Right ventricle myocardium inferior (tissue), 1 donor: ENCODE results near the gene PPP2R5B. TPM values are rescaled to one million over a fixed set of nuclear protein-coding genes. Genes with fewer than 3 reads are reported as not detected.
A peak's percentile ranks its signal among the peaks of the same experiment; 100 is the strongest.

Source experiments
- ATAC-seq: fragments of 200-7000 bp; cut with Tn5 transposase; one replicate; pipeline ENCODE4 v1.9.1; 2020; ENCODE audit warnings: mild to moderate bottlenecking, moderate library complexity
- DNase-seq: peaks from one replicate; pipeline ENCODE4 v3.0.0; 2021; ENCODE audit errors: missing footprints
- intact Hi-C: fragments of 100-400 bp; cut with DNase I; formaldehyde crosslinking; loops from one replicate; pipeline ENCODE4 v1.11.0; 2022
- total RNA-seq: library from RNA; stranded (reverse); fragmentation: NEBNext Ultra II Directional; extraction: Animal tissue kit (Norgen Biotek cat#: 25700); gene quantifications from one replicate; pipeline ENCODE4 v1.2.1, GENCODE V29; 2021
- donor health status: DM: no; HTN: yes; CAD: no; lungs with severe emphysema.

Gene PPP2R5B
- total RNA-seq, 1 donor from 2014 or later, result 20.6 TPM

DNA sequence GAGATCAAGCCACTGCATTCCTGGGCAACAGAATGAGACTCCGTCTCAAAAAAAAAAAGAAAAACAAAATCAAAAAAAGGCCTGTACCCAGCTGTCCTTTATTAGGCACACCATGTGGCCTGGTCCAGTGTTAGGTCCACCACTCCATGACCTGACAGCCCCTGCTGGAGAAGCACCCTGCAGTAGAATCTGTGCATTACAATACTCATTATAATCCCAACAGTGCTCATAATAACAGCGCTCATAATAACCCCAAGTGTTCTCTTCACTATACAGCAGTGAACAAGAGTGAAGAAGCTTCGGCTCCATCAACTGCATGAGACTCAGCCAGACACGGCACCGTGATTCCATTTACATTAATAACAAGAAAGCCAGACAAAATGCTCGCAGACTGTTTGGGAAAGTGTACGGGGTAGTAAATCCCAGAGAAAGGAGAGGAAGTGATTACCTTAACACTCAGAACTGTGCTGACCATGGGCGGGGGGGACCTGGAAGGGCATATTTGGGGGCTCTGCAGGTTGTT, 37.2 kb upstream of the PPP2R5B start:
- no peak for DNase-seq
- no peak for ATAC-seq
- intact Hi-C loops, result no loop called here

DNA sequence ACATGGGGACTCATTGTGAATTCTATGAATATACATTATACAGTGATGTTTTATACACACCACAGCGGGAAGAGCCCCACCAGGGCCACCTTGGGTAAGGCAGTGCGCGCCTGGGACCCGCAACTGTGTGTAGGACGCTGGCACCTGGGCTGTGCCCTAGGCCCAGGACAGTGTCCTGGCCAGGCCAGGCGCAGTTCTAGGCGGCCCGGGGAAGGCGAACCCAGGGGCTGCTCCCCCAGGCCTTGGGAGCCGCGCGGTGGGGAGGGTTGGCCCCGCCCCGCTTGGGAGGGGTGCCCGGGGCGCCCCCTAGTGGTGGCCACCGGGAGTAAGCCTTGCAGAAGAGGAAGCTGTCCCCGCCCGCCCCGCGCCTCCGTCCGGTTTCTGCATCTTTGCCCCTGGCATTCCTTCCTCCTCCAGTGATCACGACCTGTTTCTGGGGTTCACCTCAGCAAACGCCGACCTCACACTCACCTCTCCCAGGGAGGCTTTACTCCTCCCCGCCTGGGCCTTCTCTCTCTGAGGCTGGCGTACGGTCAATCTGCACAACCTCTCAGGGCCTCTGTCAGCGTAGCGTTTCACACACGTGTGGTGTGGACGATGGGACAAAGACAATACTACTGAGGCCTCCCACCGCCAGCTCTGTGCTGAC, 36.6 kb upstream of the PPP2R5B start:
- DNase-seq, result peak; percentile 95
- peak; percentile 94 for ATAC-seq
- intact Hi-C loops, result no loop called here

DNA sequence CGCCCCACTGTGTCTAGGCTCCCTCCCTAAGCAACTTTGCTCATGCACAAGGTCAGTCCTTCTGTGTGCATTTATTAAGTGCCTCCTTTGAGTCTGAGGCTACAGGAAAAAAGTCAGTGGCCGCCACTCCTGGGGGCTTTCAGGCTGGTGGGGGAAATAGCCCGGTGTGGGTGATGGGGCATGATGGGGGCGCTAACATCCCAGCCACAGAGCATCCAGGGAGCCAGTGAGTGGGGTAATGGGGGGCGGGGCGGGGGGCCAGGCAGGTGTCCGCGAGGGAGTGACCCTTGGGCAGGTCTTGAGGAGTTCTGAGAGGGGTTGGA, 36.1 kb upstream of the PPP2R5B start:
- DNase-seq, result no peak
- intact Hi-C loops, result no loop called here
- ATAC-seq, result no peak

DNA sequence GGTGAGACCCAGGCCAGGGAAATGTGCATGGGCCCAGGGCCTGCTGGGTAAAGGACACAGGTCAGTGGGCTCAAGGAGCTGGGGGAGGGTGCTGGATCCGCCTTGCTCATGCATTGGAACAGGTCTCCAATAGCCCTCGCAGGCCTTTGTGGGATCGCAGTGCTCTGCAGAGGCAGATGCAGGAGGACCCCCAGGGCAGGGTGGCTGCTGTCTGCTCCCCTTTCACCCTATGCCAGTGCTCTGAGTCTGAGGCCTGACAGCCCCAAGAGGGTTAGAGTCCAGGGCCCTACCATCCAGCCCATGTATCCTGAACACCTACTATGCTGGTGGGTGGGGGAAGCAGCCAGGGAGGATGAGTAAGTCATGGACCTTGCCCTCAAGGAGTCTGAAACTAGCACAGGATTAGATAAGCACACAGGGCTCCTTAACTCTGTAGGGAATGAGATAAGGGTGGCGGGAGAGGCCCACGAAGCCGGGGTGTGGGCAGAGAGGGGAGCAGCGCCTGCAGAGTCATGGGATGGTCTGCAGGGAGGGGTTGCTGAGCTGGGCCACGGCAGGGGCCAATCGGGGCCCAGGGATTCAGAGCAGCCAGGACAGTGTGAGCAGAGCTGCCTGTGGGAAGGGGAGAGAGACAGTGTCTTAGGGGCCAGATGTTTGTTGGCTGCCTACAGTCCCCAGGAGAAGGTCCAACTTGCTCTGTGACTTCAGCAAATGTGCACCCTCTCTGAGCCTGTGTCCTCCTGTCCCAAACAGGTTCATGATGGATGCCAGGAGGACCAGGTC, 35.6 kb upstream of the PPP2R5B start:
- DNase-seq (no peak), ATAC-seq (no peak)
- intact Hi-C loops, result no loop called here

DNA sequence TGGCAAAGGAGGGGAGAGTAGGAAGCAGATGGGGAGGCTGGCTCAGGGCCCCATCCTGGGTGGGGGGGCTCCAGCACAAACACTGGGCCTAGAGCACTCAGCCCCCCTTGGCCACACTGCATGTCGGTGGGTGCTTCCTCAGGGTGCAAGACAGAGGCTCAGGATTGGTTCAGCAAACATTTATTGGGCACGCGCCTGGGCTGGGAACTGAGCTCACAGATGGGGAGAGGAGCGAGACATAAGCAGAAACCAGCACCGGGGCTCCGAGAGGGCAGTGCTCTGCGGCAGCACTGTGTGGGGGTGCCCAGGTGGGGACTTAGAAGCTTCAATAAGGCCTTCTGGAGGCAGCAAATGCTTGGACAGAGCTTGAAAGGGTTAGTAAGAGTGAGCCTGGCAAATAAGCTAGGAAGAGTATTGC, 34.0 kb upstream of the PPP2R5B start:
- ATAC-seq (no peak), DNase-seq (no peak)
- intact Hi-C loops, result loop anchor here (1.0 kb wide), 1 partner anchor 43 kb away; no protein-coding TSS in a partner anchor

DNA sequence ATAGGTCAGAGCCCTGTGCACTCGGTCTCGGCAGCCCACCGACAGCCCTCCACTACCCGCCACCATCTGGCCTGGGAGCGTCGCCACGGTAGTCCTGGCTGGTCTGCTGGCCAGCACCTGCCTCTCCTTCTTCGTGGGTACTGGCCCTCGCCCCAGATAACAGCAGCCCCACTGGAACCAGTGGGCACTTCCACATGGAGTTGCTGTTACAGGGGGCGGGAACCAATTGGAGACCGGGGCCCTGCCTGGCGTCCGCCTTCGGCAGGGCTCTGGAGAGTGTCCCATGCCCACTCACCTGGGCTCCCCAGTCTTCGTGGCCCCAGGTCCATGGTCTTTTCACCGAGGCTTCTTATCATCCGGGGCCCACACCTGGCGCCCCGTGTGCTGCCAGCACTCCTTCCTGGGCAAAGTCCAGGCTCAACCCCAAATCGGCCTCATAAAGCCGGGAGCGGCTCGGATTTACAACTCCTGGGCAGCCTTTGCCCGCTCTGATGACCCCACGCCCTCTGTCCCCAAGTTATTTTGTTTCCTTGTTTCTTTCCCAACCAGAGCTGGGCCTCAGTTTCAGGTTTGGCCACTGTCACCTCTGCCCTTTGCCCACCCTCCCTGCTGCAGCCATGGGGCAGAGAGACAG, 33.2 kb upstream of the PPP2R5B start:
- intact Hi-C loops, result no loop called here

DNA sequence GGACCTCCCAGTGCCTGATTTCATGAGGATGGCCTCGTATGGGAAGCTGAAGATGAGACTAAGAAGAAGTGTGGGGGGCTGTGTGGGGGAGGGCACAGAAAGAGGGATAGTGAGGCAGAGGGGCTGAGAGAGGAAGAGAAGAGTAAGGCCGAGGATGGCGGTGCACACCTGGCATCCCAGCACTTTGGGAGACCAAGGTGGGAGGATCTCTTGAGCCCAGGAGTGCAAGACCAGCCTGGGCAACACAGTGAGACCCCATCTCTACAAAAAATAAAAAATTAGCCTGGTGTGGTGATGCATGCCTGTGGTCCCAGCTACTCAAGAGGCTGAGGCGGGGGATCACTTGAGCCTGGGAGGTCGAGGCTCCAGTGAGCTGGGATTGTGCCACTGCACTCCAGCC, 32.6 kb upstream of the PPP2R5B start:
- intact Hi-C loops, result no loop called here
- no peak for ATAC-seq
- DNase-seq, result no peak

More for the DNA sequence above, 33.2 kb upstream of the PPP2R5B start:
- no peak for ATAC-seq
- no peak for DNase-seq

DNA sequence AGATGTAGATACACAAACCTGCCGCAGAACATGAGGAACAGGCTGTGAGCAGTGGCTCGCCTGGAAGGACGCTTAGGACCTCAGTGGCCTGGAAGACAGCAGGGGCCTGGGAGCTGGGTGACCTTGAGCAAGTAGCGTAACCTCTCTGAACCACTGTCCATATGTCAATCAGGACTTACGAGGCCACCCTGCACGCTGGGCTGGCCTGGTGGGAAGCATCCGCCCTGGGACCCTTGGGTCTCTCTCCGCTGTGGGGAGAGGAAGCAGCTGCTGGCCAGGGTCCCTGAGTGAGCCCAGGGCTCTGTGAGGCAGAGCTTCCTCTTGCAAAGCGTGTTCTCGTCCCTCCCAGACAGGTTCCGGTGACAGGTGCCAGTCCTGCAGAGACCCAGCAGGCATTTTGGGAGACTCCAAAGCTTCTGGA, 32.1 kb upstream of the PPP2R5B start:
- intact Hi-C loops, result no loop called here
- DNase-seq (no peak), ATAC-seq (no peak)

DNA sequence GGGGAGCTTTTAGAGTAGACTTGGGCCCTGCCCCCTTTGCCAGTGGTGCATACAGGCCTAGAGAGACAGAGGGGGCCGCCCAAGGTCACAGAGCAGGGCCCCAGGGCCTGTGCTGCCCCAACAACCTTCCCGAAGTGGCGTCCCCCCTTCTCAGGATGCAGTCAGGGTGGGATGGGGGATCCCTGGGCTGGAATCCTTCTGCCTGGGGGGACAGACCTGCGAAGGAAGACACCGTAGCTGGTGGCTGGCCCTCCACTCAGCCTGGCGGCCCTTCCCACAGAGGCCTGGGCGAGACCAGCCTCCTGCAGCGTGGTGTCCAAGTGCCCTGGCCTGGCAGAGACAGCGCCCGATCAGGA, 31.7 kb upstream of the PPP2R5B start:
- ATAC-seq (no peak), DNase-seq (no peak)
- intact Hi-C loops, result no loop called here

DNA sequence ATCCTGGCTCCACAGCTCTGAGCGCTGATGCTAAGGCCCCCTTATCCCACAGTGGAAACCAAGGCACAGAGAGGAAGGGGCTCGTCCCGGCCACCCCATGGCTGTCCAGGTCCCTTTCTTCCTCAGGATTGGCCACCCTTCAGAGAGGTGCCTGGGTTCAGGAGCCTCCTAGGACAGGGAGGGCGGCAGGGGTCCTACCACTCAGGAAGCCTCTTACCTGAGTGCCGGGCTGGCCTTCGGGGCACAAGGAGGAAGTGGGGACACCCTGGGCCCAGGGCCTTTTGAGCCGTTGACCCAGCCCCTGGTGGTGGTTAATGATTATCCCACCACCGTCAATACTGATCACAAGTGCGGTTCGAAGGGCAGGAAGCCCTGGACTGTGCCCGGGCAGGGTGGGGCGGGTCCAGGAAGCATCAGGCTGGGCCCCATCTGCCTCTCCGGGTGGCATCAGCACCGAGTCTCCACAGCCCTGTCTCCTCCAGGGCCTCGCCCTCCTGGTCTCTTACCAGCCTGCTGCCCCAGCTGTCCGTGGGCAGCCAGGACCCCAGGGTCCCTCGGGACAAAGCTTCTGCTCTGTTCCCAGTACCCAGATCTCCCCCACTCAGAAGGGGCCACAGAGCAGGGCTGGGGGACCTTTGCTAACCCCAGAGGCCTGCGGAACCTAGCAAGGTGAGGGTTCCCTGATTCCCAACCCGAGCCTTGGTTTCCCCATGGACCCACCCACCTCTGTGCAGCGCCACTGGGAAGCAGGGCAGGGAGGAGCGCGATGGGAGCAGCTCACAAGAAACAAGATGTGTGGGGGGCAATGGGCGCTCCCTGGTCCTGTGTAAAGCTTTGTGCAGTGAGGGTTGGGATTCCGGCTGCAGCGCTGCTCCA, 31.1 kb upstream of the PPP2R5B start:
- no peak for DNase-seq
- no peak for ATAC-seq

DNA sequence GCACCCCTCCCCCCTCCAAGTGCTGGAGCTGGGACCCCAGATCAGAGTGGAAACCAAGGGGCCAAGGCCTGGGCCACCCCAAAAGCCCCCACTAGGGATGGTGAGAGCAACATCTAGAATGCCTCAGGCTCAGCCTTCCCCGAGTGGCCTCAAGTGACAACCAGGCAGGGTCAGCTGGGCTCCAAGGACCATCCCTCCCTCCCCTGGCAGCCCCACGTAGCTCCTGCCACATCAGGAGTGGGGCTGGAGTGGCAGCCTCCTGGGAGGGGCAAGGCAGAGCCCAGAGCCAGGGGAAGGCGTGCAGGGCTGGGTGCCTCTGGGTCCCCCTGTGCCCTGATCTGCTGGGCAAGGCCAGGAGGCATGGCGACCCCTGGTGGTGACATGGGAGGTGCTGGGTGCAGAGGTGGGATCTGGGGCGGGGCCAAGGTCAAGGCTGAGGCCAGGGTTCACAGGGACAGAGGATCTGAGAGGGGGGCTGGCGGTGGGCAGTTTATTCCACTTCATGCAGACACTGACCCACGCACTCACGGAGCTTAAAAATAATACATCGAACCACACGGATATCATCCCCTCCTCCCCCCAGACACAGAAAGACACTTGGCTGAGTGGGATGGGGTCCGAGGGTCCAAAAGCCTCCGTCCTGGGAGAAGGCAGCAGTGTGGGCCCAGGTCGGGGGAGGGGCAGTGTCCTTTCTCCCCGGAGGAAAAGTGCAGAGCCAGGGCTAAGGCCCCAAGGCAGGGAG, 30.2 kb upstream of the PPP2R5B start:
- intact Hi-C loops, result loop anchor here (1.0 kb wide), 1 partner anchor 47 kb away; no protein-coding TSS in a partner anchor
- ATAC-seq, result peak; percentile 86
- peak; percentile 94 for DNase-seq

More for the DNA sequence above, 31.1 kb upstream of the PPP2R5B start:
- intact Hi-C loops, result loop anchor here (1.0 kb wide), 1 partner anchor 46 kb away; no protein-coding TSS in a partner anchor

DNA sequence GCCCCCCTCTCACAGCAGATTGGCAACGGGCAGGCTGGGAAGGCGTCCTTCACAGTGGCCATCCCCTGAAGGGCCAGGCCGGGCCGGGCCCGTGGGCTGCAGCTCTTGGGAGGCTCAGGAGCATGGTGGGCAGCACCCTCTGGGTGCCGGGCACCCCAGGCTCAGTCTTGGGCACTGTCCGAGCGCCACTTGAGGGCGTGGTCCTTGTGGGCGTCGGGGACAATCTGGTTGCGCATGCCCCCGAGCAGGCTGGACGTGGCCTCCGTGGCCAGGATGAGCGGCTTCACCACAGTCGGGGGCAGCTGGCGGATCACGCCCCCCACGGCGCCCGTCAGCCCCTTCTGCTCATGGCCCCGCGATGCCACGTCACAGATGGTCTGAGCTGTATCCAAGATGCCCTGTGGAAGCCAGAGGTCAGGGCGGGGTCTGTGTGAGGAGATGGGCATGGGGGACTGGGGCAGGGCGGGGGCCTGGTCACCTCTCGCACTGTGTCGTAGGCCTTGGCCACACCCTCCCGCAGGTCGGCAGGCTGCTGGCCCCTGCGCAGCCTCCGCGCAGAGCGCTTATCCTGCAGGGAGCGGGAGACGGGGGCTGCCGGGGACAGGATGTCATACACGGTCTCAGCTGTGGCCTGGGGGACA, 29.6 kb upstream of the PPP2R5B start:
- DNase-seq, result no peak

DNA sequence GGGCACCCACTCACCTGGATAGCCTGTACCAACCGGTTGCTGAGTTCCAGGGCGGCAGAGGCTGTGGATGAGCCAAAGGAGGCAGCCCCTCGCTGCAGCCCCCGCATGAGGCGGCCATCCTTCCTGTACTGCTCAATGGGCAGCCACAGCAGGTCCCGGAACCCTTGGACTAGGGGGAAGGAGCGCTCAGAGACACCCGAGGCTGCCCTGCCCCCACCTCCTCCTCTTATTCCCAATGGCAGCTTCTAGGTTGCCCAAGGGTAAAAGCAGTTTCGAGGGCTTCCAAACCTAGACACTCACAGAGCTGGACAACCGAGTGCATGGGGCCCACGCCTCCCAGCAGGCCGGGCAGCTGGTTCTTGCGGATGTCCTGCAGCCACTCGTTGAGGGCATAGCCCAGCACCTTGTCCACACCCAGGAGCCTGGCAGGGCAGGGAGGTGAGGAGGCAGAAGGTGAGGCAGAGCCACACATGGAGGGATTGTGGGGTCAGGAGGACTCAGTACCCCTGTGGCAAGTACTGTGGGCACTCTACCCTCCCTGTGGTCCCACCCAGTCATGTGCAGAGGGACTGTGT, 28.0 kb upstream of the PPP2R5B start:
- intact Hi-C loops, result no loop called here
- ATAC-seq, result no peak
- DNase-seq, result no peak

More for the DNA sequence above, 29.6 kb upstream of the PPP2R5B start:
- ATAC-seq, result peak; percentile 6
- intact Hi-C loops, result loop anchor here (1.0 kb wide), 1 partner anchor 48 kb away; no protein-coding TSS in a partner anchor

DNA sequence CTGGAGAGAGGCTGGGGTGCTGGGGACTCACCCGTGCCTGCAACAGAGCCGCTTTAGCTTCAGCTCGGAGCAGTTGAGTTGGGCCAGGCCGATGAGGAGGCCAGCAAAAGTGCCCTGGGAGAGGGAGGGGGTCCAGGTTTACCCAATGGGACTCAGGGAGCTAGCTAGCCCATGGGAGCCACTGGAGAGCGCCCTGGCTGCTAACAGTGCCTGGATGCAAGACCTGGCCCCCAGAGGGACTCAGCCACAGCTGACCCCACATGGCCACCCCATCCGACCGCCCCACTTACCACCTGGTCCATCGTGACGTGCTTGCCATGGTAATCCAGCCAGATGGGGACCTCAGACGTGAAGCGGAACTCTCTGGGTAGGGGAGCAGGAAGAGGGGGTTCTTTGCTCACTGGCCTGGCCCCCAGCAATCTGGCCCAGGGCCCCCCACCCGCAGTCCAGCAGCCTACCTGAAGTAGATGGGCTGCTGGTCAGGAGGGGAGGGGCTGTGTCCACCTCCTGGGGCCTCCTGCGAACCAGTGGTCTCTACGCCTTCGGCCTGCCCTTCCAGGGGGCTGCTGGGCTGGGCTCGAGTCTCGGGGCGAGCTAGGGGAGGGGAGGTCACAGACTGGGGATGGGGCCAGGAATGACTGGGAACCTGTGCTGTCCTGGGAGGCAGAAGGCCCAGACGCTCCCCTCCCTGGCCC, 27.0 kb upstream of the PPP2R5B start:
- intact Hi-C loops, result no loop called here
- ATAC-seq (no peak), DNase-seq (no peak)

DNA sequence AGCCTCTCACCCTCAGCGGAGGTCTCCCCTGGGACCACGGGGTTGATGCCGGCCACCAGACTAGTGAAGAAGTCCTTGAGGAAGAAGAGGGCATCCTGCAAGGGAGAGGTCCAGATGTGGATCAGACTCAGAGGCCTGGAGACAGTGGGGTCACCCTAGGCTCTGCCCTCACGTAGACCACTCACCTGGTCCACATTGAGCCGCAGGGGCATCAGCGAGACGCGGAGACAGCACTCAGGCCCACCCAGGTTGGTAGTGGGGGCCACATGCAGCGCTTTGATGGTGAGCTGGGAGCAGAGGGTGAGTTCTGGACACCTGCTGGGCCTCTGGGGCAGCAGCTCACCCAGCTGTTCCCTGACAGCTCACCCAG, 26.4 kb upstream of the PPP2R5B start:
- intact Hi-C loops, result no loop called here
- ATAC-seq (no peak), DNase-seq (no peak)

DNA sequence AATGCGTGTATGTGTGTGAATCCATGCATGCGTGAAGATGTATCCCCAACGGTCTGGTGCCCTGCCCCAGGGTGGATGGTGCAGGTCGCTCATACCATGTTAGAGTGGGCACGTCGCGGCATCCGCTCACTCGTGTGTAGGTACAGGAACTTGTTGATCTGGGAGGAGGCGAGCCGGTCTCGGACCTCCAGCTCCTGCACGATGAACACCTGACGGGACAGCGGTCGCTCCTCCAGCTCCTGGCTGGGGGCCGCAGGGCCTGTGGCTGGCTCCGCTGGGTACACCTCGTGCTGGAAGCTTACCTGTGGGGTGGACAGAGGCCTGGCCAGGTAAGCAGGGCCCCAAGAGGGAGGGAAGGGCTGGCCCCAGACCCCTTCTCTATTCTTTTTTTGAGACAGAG, 25.9 kb upstream of the PPP2R5B start:
- intact Hi-C loops, result no loop called here
- ATAC-seq, result no peak
- no peak for DNase-seq

DNA sequence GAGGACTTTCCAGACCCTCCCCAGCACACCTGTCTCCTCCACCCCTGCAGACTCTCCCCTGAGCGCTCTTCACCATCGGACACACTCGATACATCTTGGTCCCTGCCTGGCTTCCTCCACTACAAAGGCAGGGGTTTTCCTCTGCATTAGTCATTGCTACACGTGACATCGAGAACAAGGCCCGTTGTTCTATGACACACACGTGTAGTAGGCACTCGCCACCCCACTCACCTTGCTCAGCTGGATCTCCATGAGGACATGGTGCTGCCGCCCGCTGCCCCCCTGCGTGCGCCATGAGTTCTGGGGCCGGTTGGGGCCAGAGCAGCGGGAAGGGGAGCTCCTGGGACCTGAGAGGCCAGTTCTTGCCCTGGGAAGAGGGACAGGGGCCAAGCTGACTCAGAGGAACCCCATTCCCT, 24.2 kb upstream of the PPP2R5B start:
- ATAC-seq, result no peak

More for the DNA sequence above, 24.2 kb upstream of the PPP2R5B start:
- DNase-seq, result no peak
- intact Hi-C loops, result no loop called here
